ENCODE data around the gene TOLLIP. TPM values are rescaled to one million over a fixed set of nuclear protein-coding genes. Genes with fewer than 3 reads are reported as not detected.

Gene TOLLIP
- total RNA-seq, 2 experiments from 2014 or later: 33.9 to 36.8 TPM

DNA sequence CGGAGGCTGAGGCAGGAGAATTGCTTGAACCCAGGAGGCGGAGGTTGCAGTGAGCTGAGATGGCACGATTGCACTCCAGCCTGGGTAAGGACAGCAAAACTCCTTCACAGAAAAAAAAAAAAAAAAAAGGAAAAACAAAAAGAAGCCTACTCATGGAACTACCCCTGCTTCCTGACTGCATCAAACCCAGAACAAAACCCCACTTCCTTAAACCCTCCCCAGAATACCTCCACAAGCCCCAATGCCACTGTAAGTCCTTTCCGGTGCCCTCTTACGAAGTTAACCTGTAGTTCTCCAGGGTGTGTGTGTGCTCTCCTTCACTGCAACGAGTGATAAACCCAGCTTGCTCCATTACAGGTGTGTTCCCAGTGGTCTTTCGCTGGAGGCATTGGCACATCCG is 8.6 kb upstream of the TOLLIP start:
- H3K27me3 Mint-ChIP-seq: peaks cover 27% of the 10 kb centered on the region
- no peak for DNase-seq

DNA sequence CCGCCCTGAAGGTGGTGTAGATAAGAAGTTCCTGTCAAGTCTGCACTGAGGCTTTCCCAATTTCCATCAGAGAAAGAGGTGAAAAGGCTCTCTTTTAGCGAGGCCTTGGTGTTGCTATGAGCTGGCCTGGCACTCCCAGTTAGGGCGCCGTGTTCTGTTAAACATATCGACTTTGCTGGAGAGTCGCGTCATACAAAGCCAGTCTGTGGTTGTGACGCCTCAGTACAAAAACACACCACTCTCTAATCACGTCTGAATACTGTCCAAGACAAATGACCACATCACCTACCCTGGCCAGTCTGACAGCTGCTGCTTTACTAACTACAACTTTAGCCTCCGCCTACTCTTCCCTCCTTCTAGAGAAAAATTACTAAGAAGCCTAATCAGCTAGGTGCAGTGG is 8.0 kb upstream of the TOLLIP start:
- Mint-ChIP-seq H3K36me3 (ENCODE audit: low read depth) (no peaks in the 10 kb centered on the region), H3K9me3 (no peaks in the 10 kb centered on the region), H3K27me3 (peaks cover 28% of the 10 kb centered on the region), H3K4me3 (no peak overlapping the region), H3K4me1 (no peaks in the 10 kb centered on the region), H3K27ac (no peak overlapping the region)
- DNase-seq: no peak
- ChIA-PET CTCF (no interaction called here), POLR2A (no interaction called here)

More for the DNA sequence above, 8.6 kb upstream of the TOLLIP start:
- no peak overlapping the region for H3K4me3 Mint-ChIP-seq
- CTCF ChIA-PET: no interaction called here
- no peaks in the 10 kb centered on the region for H3K36me3 Mint-ChIP-seq (ENCODE audit: low read depth)
- H3K4me1 Mint-ChIP-seq: no peaks in the 10 kb centered on the region
- no peaks in the 10 kb centered on the region for H3K9me3 Mint-ChIP-seq
- no peak overlapping the region for H3K27ac Mint-ChIP-seq
- POLR2A ChIA-PET: no interaction called here

DNA sequence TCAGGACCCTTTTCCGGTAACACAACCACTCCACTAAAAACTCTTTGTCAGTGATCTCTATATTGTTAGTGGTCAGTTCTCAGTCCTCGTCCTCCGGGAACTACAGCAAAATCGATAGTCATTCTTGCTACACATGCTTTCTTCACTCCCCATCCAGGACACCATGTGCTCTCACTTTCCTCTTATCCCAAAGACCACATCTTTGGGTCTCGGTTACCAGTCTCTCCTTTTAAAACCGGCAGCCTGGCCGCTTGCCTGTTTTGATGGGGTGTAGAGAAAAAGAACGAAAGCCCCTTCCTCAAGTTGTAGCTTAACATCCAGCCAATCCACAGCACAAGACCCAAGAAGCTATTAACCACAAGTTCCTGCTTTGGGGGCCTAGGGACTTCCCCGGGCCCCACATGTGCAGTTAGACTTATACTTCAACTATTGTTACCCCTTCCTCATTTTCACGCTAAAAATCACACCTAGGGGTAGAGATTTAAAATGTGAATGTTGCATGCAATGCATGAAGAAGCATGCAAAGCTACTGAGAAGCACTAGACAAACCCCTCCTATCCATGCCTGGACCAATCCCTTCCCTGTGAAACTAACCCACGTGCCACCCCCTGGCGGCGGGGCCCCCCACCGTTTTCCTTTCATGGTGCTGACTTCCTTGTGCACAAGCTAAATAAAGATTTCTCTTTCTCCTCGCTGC is 1.5 kb upstream of the TOLLIP start:
- H3K36me3 Mint-ChIP-seq (ENCODE audit: low read depth): peaks cover 17% of the 10 kb centered on the region
- H3K27ac Mint-ChIP-seq: peak overlapping the region; percentile 77

DNA sequence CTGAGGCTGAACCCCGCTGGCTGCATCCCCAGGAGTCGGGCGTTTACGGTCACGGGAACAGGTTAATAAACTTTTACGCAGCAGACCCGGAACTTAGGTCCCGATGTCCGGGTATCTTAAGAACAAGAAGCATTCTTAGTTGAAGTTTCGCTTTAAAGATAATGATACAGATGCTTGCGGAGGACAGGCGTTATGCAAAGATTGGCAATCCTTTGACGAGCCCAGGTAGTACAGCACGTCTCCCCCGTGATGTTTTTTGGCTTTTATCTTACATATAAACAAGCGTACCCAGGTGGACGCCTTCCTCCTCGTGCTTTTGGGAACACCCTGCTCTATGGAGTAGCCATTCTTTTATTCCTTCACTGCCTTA is 871 bp upstream of the TOLLIP start:
- Mint-ChIP-seq H3K4me1 (peaks cover 31% of the 10 kb centered on the region), H3K9me3 (peaks cover 10% of the 10 kb centered on the region), H3K27ac (peak overlapping the region; percentile 77), H3K27me3 (peaks cover 28% of the 10 kb centered on the region), H3K4me3 (peak overlapping the region; percentile 77), H3K36me3 (ENCODE audit: low read depth) (peaks cover 17% of the 10 kb centered on the region)
- ChIA-PET POLR2A (interaction anchor here (1.0 to 3.6 kb wide), 4 partner anchors 25 to 279 kb away, joined by 3 to 18 read pairs (median 11); partner anchors contain the start of gene BRSK2), CTCF (interaction anchor here (1.5 kb wide), 1 partner anchor 11 kb away, joined by 4 read pairs; no protein-coding TSS in a partner anchor)
- no peak for DNase-seq

More for the DNA sequence above, 1.5 kb upstream of the TOLLIP start:
- peak; percentile 43 for DNase-seq
- ChIA-PET POLR2A (interaction anchor here (1.0 to 3.6 kb wide), 4 partner anchors 24 to 278 kb away, joined by 3 to 18 read pairs (median 10); no protein-coding TSS in a partner anchor), CTCF (interaction anchor here (1.5 kb wide), 1 partner anchor 10 kb away, joined by 4 read pairs; no protein-coding TSS in a partner anchor)
- H3K27me3 Mint-ChIP-seq: peaks cover 29% of the 10 kb centered on the region
- peaks cover 10% of the 10 kb centered on the region for H3K9me3 Mint-ChIP-seq
- peaks cover 31% of the 10 kb centered on the region for H3K4me1 Mint-ChIP-seq
- peak overlapping the region; percentile 77 for H3K4me3 Mint-ChIP-seq

DNA sequence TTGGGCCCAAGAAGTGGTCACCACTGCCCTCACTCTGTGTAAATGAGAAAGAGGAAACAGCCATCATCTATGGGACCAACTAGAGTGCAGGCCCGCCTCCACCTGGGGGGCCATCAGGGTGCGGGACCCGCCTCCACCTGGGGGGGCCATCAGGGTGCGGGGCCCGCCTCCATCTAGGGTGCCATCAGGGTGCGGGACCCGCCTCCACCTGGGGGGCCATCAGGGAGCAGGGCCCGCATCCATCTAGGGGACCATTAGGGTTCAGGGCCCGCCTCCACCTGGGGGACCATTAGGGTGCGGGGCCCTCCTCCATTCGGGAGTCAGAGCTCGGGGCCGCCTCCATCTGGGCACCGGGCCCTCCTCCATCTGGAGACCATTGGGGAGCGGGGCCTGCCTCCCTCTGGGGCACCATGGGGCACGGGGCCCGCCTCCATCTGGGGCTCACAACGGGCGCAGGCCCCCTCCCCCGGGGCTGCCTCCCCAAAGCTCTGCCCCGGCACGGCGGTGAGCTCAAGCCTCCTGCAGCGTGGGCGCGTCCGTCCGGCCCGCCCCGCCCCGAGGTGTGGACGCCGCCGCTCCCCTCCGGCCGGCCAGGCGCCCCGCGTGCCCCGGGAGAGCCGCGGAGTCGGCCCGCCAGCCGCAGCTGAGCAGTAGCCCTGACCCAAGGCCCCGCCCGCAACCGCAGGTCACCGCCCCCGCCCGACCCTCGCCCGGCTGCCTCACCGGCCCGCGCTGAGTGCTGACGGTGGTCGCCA is 512 bp downstream of the TOLLIP start:
- CTCF ChIA-PET: no interaction called here
- Mint-ChIP-seq H3K9me3 (peaks cover 10% of the 10 kb centered on the region), H3K27me3 (peaks cover 19% of the 10 kb centered on the region), H3K36me3 (ENCODE audit: low read depth) (peaks cover 17% of the 10 kb centered on the region), H3K27ac (peak overlapping the region; percentile 31), H3K4me1 (peaks cover 31% of the 10 kb centered on the region), H3K4me3 (peak overlapping the region; percentile 69)
- DNase-seq: no peak
- POLR2A ChIA-PET: interaction anchor here (0.8 to 3.6 kb wide), 10 partner anchors 10 to 994 kb away, joined by 3 to 18 read pairs (median 4); partner anchors contain the start of genes BRSK2 and CHID1

DNA sequence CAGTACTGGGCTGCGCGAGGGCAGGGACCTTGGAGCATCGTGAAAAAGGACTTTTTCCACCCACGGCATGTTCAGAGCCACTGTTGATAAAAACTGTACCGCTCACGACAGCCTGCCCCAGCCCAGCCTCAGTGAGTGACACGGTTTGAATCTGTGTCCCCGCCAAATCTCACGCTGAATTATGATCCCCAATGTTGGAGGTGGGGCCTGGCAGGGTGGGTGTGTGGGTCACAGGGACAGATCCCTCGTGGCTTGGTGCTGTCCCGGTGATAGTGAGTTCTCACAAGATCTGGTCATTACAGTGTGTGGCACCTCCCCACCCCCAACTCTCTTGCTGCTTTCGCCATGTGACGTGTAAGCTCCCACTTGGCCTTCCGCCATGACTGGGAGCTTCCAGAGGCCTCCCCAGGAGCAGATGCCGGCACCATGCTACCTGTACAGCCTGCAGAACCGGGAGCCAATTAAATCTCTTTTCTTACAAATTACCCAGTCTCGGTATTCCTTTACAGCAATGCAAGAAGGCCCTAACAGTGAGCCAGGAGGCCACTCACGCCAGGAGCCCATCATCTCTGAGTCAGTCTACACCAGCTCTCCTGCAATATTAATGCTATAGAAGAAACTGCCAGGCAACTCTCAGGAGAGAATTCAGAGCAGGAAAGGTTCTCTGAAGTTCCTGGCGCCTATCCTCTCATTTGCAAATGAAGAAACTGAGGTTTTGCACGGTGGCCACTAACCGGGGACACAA is 1.3 kb downstream of the TOLLIP start:
- DNase-seq: no peak
- POLR2A ChIA-PET: interaction anchor here (0.8 to 3.5 kb wide), 4 partner anchors 11 to 995 kb away, joined by 3 to 16 read pairs (median 4); no protein-coding TSS in a partner anchor

DNA sequence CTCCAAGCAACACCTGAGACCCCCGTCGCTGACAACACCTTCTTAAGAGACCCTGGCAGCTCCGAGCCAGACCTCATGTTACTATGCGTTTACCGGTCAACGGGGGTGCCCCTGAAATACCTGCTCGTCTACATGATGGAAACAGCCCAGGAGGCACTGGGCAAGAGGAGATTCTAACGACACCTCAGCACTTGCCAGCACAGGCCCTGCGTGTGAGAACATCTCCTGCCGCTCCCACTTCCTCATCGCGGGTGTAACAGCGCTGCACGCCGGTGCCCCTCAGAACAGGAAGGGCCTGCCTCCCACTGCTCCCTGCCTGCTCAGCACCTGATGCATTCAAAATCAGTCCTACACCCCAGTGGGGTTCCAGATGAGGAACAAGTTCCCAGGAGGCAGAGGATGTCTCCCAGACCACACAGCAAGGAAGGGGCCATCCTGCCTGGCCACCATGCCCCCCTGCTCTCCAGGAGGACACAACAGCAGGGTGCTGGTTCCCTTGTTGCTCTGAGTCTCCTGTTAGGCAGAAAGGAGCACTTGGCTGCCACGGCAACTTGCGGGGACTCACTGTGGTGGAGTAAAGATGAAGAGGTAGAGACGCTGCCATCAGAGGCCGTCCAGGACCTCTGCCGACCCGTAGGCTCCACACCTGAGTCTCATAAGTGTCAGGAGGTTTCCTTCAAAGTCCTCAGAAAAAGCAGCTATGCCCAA is 2.1 kb downstream of the TOLLIP start:
- Mint-ChIP-seq H3K4me3 (no peak overlapping the region), H3K27me3 (peaks cover 9% of the 10 kb centered on the region), H3K9me3 (peaks cover 10% of the 10 kb centered on the region), H3K36me3 (ENCODE audit: low read depth) (peaks cover 17% of the 10 kb centered on the region), H3K4me1 (peaks cover 31% of the 10 kb centered on the region), H3K27ac (no peak overlapping the region)
- ChIA-PET CTCF (no interaction called here), POLR2A (no interaction called here)
- no peak for DNase-seq

More for the DNA sequence above, 1.3 kb downstream of the TOLLIP start:
- Mint-ChIP-seq H3K4me1 (peaks cover 31% of the 10 kb centered on the region), H3K4me3 (peak overlapping the region; percentile 69), H3K27me3 (peaks cover 13% of the 10 kb centered on the region), H3K36me3 (ENCODE audit: low read depth) (peaks cover 17% of the 10 kb centered on the region), H3K9me3 (peaks cover 10% of the 10 kb centered on the region), H3K27ac (peak overlapping the region; percentile 31)
- CTCF ChIA-PET: no interaction called here

DNA sequence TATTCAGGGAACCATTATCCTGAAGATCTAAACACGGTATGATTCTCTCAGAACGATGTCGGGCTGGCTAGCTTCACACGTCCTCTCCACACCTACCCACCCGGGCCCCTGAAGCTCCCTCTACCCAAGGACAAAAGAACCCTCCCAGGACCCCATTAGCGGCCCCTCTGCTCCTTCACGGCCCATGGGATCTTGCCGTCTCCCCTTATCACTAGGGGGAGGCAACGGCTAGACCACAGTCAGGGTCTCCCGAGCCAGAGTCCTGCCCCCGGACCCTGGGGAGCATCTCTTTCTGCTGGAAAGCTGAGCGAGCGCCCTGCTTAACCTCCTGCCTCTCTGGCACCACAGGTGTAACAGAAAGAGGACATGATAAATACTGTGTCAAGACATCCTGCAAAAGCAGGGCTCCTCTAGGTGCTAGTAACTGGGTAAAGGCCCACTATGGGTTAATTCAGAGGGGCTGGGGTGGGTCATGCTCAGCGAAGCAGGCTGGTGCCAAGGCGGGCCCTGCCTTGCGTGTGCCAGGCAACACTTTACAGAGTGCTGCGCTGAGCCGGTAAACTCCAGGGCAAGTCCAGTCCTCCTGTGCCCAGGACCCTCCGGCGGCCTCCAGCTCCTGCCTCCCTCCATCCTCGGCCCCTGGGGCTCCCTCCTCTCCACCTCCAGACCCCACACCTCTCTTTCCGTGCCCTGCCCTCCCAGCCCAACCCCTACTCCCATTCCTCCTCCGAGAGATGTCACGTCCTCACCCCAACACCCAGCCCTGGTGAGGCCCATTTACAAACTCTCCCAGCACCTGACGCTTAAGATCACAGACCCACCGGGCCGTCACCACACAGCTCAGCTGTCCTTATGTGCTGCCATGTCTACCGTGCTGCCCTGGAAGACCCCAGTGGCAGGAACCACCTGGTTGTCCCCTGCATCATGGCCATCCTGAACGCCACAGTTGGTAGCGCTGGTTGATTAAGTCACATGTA is 3.0 kb downstream of the TOLLIP start:
- peaks cover 3% of the 10 kb centered on the region for H3K9me3 Mint-ChIP-seq
- peaks cover 3% of the 10 kb centered on the region for H3K27me3 Mint-ChIP-seq
- no peak overlapping the region for H3K27ac Mint-ChIP-seq
- ChIA-PET CTCF (no interaction called here), POLR2A (no interaction called here)
- no peak overlapping the region for H3K4me3 Mint-ChIP-seq
- peaks cover 30% of the 10 kb centered on the region for H3K4me1 Mint-ChIP-seq
- DNase-seq: no peak
- H3K36me3 Mint-ChIP-seq (ENCODE audit: low read depth): peaks cover 13% of the 10 kb centered on the region

DNA sequence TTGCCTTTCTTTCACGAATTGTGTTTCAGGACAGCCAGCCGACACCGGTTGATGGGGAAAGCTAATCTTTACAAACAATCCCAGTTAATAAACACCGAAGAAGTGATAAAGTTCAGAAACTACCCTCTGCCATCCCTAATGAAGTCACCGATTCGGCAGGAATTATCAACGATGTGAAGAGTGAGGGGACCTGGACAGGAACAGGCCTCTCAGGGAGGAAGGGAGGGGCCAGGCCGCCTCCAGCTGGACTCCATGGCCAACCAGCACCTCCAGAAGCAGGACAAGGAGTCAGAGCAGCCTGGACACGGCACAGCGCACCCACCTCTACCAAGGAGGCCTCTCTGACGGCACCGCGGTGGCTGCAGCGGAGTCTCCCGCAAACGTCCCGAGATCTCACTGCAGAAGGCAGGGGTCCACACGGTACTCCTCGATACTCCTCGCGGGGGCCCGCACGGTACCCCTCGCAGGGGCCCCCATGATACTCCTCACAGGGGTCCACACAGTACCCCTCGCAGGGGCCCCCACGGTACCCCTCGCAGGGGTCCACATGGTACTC is 3.9 kb downstream of the TOLLIP start:
- H3K36me3 Mint-ChIP-seq (ENCODE audit: low read depth): peaks cover 7% of the 10 kb centered on the region
- no peak for DNase-seq

DNA sequence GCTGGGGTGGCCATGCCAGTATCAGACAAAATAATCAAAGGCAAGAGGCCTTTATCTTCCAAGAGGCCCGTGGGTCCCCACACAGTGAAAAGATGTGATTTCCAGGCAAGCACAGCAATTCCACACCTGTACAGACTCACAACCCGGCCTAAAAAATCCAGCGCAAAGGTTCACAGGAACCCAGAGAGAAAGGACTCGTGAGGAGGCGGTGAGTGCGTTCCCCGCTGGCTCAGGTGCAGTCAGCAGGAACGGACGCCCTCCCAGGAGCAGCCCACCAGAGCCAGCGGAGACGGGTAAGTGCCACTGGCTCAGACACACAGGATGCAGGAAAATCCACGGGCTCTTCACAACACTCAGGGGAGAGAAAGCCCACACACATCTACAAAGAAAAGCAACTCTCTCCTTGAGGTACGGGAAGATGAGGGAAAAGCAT is 4.4 kb downstream of the TOLLIP start:
- no peak overlapping the region for H3K27ac Mint-ChIP-seq
- H3K27me3 Mint-ChIP-seq: no peaks in the 10 kb centered on the region
- no peak overlapping the region for H3K4me3 Mint-ChIP-seq
- H3K4me1 Mint-ChIP-seq: peaks cover 17% of the 10 kb centered on the region
- no peaks in the 10 kb centered on the region for H3K9me3 Mint-ChIP-seq
- DNase-seq: no peak
- ChIA-PET POLR2A (no interaction called here), CTCF (no interaction called here)
- H3K36me3 Mint-ChIP-seq (ENCODE audit: low read depth): peaks cover 4% of the 10 kb centered on the region

More for the DNA sequence above, 3.9 kb downstream of the TOLLIP start:
- POLR2A ChIA-PET: no interaction called here
- H3K4me1 Mint-ChIP-seq: peaks cover 21% of the 10 kb centered on the region
- H3K27ac Mint-ChIP-seq: no peak overlapping the region
- no peak overlapping the region for H3K4me3 Mint-ChIP-seq
- CTCF ChIA-PET: no interaction called here
- no peaks in the 10 kb centered on the region for H3K27me3 Mint-ChIP-seq
- H3K9me3 Mint-ChIP-seq: no peaks in the 10 kb centered on the region

DNA sequence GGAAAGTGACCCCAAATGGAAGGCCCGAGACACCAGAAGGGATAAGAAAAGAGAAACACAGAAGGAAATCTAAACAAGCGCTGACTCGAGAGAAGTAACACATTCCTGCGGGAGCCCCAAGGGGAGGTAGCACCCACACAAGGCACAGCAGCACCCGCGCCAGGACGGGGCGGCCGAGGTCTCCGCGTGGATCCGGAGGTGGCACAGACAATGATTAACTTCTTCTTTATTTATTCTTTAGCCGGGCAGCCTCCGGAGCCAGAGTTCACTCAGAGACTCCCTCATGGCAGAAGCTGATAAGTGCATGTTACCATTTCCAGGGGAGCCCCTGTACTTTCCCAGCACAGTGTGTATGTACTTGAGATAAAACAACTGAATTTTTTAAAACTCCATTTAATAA is 5.1 kb downstream of the TOLLIP start:
- ChIA-PET CTCF (no interaction called here), POLR2A (no interaction called here)
- Mint-ChIP-seq H3K9me3 (no peaks in the 10 kb centered on the region), H3K4me1 (peaks cover 17% of the 10 kb centered on the region), H3K4me3 (no peak overlapping the region), H3K27me3 (no peaks in the 10 kb centered on the region), H3K36me3 (ENCODE audit: low read depth) (peaks cover 4% of the 10 kb centered on the region), H3K27ac (no peak overlapping the region)
- DNase-seq: no peak

All from activated CD4-positive, alpha-beta memory T cell treated with anti-CD3 and anti-CD28 coated beads, Interleukin-2, amount 10 ng/mL, durations not matched to agents 7 days and 5 days (primary cell).